Stimulated activated naive CD8-positive, alpha-beta T cell treated with anti-CD3 and anti-CD28 coated beads, Interleukin-15, amount 100 ng/mL, for 72 hours (primary cell): ENCODE measurements around the gene LDAH.
A peak's percentile ranks its signal among the peaks of the same experiment; 100 is the strongest.

Source experiments
- ATAC-seq: fragments of 150-1000 bp; cut with Tn5 transposase; 2 replicates; pipeline ENCODE4 v1.10.0; 2021; ENCODE audit warnings: mild to moderate bottlenecking, moderate library complexity
- DNase-seq, 2 donors: peaks; one replicate each; pipeline ENCODE4 v3.0.0; 2021 to 2022
- H3K27ac Mint-ChIP-seq, 2 donors: one replicate each; pipeline ENCODE4 v1.8.0; 2022; ENCODE audit warnings: mild to moderate bottlenecking in 2 of 2, mixed read lengths in 2 of 2, moderate library complexity in 2 of 2
- H3K27me3 Mint-ChIP-seq: one replicate; pipeline ENCODE4 v1.8.0; 2022; ENCODE audit warnings: mixed read lengths
- H3K4me1 Mint-ChIP-seq: one replicate; pipeline ENCODE4 v1.8.0; 2022; ENCODE audit warnings: mild to moderate bottlenecking, mixed read lengths
- H3K4me3 Mint-ChIP-seq, 2 donors: one replicate each; pipeline ENCODE4 v1.8.0; 2022; ENCODE audit warnings: mild to moderate bottlenecking in 2 of 2, mixed read lengths in 2 of 2, moderate library complexity in 1 of 2
- H3K9me3 Mint-ChIP-seq, 2 donors: one replicate each; pipeline ENCODE4 v1.8.0; 2022; ENCODE audit warnings: mixed read lengths in 2 of 2

LDAH gene

GRCh38 chr2:20663196-20664070 is 159.5 kb downstream of the LDAH start:
- Mint-ChIP-seq H3K9me3 (no peaks in the 10 kb centered on the region), H3K4me3 (no peak overlapping the region), H3K4me1 (peaks cover 27% of the 10 kb centered on the region), H3K27ac (no peak overlapping the region), H3K27me3 (peaks cover 84% of the 10 kb centered on the region)
- ATAC-seq (no peak), DNase-seq (no peak)

GRCh38 chr2:20662308-20662937 is 160.5 kb downstream of the LDAH start:
- H3K9me3 Mint-ChIP-seq: no peaks in the 10 kb centered on the region
- no peak overlapping the region for H3K4me3 Mint-ChIP-seq
- peaks cover 74% of the 10 kb centered on the region for H3K27me3 Mint-ChIP-seq
- DNase-seq: no peak
- no peak for ATAC-seq
- no peak overlapping the region for H3K27ac Mint-ChIP-seq
- peaks cover 20% of the 10 kb centered on the region for H3K4me1 Mint-ChIP-seq

- DNase-seq (peak; percentile 60 to 64), ATAC-seq (peak; percentile 51)
- Mint-ChIP-seq H3K4me3 (no peak overlapping the region), H3K9me3 (no peaks in the 10 kb centered on the region), H3K4me1 (peaks cover 18% of the 10 kb centered on the region), H3K27ac (no peak overlapping the region), H3K27me3 (peaks cover 71% of the 10 kb centered on the region)
Observed at GRCh38 chr2:20661421-20662307, 161.2 kb downstream of the LDAH start.

- no peak for ATAC-seq
- Mint-ChIP-seq H3K27ac (no peak overlapping the region), H3K27me3 (peaks cover 62% of the 10 kb centered on the region)
Observed at GRCh38 chr2:20660506-20661420, 162.1 kb downstream of the LDAH start.

GRCh38 chr2:20657522-20658235 is 165.2 kb downstream of the LDAH start:
- H3K27ac Mint-ChIP-seq: no peak overlapping the region
- ATAC-seq (no peak), DNase-seq (no peak)
- no peaks in the 10 kb centered on the region for H3K4me1 Mint-ChIP-seq
- peaks cover 32% of the 10 kb centered on the region for H3K27me3 Mint-ChIP-seq
- H3K4me3 Mint-ChIP-seq: no peak overlapping the region
- H3K9me3 Mint-ChIP-seq: no peaks in the 10 kb centered on the region

More at GRCh38 chr2:20660506-20661420, 162.1 kb downstream of the LDAH start:
- Mint-ChIP-seq H3K9me3 (no peaks in the 10 kb centered on the region), H3K4me3 (no peak overlapping the region), H3K4me1 (peaks cover 9% of the 10 kb centered on the region)
- no peak for DNase-seq

- no peak overlapping the region for H3K4me3 Mint-ChIP-seq
- peak; percentile 32 for ATAC-seq
- H3K27me3 Mint-ChIP-seq: peaks cover 21% of the 10 kb centered on the region
- no peaks in the 10 kb centered on the region for H3K9me3 Mint-ChIP-seq
- DNase-seq: no peak
- H3K27ac Mint-ChIP-seq: no peak overlapping the region
- H3K4me1 Mint-ChIP-seq: peaks cover 3% of the 10 kb centered on the region
Observed at GRCh38 chr2:20656561-20656960, 166.3 kb downstream of the LDAH start.

GRCh38 chr2:20654535-20654813 is 168.4 kb downstream of the LDAH start:
- no peak for ATAC-seq
- Mint-ChIP-seq H3K4me3 (no peak overlapping the region), H3K27me3 (peaks cover 7% of the 10 kb centered on the region), H3K4me1 (peaks cover 19% of the 10 kb centered on the region), H3K9me3 (no peaks in the 10 kb centered on the region), H3K27ac (no peak overlapping the region)
- no peak for DNase-seq

- no peak for ATAC-seq
- Mint-ChIP-seq H3K4me3 (no peak overlapping the region), H3K4me1 (peaks cover 23% of the 10 kb centered on the region), H3K9me3 (no peaks in the 10 kb centered on the region), H3K27ac (no peak overlapping the region), H3K27me3 (peaks cover 2% of the 10 kb centered on the region)
- DNase-seq: no peak
Observed at GRCh38 chr2:20653695-20654534, 169.0 kb downstream of the LDAH start.

- Mint-ChIP-seq H3K9me3 (no peaks in the 10 kb centered on the region), H3K4me1 (peaks cover 33% of the 10 kb centered on the region), H3K4me3 (no peak overlapping the region), H3K27ac (no peak overlapping the region), H3K27me3 (no peaks in the 10 kb centered on the region)
- no peak for ATAC-seq
- no peak for DNase-seq
Observed at GRCh38 chr2:20652673-20653575, 170.0 kb downstream of the LDAH start.

- H3K4me1 Mint-ChIP-seq: peaks cover 34% of the 10 kb centered on the region
- H3K27me3 Mint-ChIP-seq: no peaks in the 10 kb centered on the region
- no peak overlapping the region for H3K27ac Mint-ChIP-seq
- DNase-seq (no peak), ATAC-seq (no peak)
- H3K4me3 Mint-ChIP-seq: no peak overlapping the region
- H3K9me3 Mint-ChIP-seq: no peaks in the 10 kb centered on the region
Observed at GRCh38 chr2:20652141-20652540, 170.8 kb downstream of the LDAH start.

- Mint-ChIP-seq H3K4me3 (peak overlapping the region; percentile 92 to 93), H3K9me3 (no peaks in the 10 kb centered on the region), H3K4me1 (peaks cover 34% of the 10 kb centered on the region), H3K27me3 (no peaks in the 10 kb centered on the region), H3K27ac (peak overlapping the region in 1 of 2 donors; percentile 87)
- ATAC-seq (no peak), DNase-seq (no peak)
Observed at GRCh38 chr2:20651731-20652099, 171.2 kb downstream of the LDAH start.

- H3K4me3 Mint-ChIP-seq: peak within 1 kb of the TSS; percentile 92 to 93
- no peaks in the 10 kb centered on the region for H3K9me3 Mint-ChIP-seq
- DNase-seq (peak; percentile 90 to 95), ATAC-seq (peak; percentile 93)
- peaks cover 34% of the 10 kb centered on the region for H3K4me1 Mint-ChIP-seq
- peak within 1 kb of the TSS; percentile 77 to 89 for H3K27ac Mint-ChIP-seq
- no peaks in the 10 kb centered on the region for H3K27me3 Mint-ChIP-seq
Observed at GRCh38 chr2:20650877-20651730, 171.8 kb downstream of the LDAH start, which contains the start of gene HS1BP3. TSS of gene HS1BP3 (minus strand) at chr2:20651098. CDS start at chr2:20651063, 35 bp downstream.
